Measurements from ENCODE around the gene EPHA2.
A peak's percentile ranks its signal among the peaks of the same experiment; 100 is the strongest.

The EPHA2 gene

DNA sequence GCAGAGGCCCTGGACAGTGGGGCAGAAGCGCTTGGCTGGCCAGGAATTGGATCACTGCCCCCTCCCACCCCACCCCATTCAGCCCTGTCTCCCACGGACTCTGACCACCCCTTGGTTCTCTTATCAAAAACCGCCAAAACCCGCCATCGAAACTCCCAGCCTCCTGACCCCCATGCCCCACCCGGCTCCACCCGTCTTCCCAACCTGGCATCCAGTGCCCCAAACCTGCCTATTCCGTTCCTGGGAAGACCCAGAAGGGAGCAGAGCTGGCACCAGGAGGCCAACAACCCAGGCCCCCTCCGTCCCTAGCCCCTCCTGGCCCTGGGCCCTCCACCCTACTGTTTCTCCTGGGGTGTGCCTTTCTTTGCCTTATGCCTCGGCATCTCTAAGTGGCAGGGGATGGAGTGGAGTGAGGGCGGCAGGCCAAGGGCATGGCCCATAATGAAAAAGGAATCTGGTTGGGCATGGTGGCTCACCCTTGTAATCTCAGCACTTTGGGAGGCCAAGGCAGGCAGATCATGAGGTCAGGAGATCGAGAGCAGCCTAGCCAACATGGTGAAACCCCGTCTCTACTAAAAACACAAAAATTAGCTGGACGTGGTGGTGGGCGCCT, 16.5 kb upstream of the EPHA2 start:
- TF ChIP-seq, protein P1, sequence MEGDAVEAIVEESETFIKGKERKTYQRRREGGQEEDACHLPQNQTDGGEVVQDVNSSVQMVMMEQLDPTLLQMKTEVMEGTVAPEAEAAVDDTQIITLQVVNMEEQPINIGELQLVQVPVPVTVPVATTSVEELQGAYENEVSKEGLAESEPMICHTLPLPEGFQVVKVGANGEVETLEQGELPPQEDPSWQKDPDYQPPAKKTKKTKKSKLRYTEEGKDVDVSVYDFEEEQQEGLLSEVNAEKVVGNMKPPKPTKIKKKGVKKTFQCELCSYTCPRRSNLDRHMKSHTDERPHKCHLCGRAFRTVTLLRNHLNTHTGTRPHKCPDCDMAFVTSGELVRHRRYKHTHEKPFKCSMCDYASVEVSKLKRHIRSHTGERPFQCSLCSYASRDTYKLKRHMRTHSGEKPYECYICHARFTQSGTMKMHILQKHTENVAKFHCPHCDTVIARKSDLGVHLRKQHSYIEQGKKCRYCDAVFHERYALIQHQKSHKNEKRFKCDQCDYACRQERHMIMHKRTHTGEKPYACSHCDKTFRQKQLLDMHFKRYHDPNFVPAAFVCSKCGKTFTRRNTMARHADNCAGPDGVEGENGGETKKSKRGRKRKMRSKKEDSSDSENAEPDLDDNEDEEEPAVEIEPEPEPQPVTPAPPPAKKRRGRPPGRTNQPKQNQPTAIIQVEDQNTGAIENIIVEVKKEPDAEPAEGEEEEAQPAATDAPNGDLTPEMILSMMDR (IDR thresholded peaks at IDR 0.05; ENCODE audit: low read depth, low read length): no peak

DNA sequence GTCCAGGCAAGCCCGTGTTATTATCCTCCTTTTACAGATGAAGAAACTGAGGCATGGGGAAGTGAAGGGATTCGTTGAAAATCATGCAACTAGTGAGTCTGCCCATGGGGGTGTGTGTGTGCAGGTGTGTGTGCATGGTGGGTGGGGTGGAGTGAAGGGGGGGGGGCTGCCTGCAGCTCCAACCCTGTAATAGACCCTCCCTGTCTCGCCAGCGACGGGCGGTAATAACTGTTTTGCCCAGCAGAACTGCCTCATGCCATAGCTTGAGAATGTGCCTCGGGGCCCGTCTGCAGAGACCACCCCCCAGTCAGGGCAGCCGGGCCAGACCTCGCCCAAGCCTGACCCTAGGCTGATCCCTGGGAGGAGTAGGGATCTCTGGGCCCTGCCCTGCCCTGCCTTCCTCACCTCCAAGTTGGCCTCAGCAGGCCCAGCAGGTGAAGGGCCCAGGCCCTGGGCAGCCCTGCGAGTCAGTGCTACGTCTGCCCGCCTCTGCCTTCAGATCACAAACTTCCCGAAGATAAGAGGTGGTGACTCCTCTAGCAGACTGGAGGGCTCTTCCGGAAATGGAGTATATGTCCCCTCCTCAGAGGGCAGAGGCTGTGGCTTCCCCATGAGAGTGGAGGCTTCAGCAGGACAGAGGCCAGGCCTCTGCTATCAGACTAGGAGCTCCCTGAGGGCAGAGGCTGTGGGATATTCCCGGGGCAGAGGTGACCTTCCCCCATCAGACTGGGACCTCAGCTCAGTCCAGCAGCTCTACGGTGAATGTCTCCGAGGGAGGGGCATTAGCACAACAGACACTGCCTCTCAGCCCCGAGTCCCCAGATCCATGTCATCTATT, 15.7 kb upstream of the EPHA2 start:
- TF ChIP-seq, protein P1 (IDR thresholded peaks at IDR 0.05; ENCODE audit: low read depth, low read length): no peak
- H3K4me3 ChIP-seq (ENCODE audit: low read depth, low read length): no peak overlapping the region

More for the DNA sequence above, 16.5 kb upstream of the EPHA2 start:
- no peak overlapping the region for H3K4me3 ChIP-seq (ENCODE audit: low read depth, low read length)

DNA sequence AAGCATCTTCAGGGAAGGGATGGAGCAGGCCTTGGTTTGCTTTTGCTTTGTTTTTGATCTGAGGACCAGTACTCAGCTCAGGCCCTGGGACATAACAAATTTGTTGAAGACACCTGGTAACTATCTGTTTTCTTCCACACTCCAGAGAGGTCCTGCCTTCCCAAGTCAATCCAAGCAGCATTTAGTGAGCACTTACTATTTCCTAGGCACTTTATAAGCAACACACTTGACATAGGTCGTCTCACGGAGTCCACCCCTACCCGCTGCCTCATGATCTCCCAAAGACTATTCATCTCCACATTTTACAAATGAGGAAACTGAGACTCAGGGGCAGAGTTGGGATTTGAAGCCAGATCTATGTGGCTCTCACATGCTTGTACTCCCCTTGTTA, 14.4 kb upstream of the EPHA2 start:
- TF ChIP-seq, protein P1 (IDR thresholded peaks at IDR 0.05; ENCODE audit: low read depth, low read length): no peak
- H3K4me3 ChIP-seq (ENCODE audit: low read depth, low read length): no peak overlapping the region

DNA sequence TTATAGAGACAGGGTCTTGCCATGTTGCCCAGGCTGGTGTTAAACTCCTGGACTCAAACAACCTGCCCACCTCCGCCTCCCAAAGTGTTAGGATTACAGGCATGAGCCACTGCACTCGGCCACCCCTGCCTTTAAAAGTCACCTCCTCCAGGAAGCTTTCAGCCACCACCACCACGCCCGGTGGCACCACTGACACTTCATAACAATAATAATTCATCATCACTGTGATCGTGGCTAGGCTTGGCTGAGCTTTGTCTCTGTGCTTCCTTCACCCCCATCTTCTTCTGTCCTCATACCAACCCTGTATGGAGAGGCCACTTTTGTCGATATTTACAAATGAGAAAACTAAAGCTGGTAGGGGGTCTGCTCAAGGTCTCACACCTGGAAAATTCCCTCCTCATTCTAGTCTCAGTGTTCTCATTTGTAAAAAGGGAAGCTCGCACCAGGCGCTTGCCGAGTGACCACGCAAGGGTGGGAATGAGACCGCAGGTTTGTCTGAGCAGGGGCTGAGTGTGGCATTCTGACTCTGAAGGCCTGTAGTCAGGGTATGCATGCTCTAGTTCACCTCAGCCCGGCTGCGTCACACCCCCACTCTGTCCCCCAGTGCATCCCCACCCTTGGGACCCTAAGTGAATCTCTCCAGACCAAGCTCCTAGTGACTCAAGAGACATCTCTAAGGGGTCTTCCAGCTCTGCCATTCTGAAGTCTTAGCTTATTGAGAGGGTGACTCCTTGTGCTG, 12.9 kb upstream of the EPHA2 start:
- H3K4me3 ChIP-seq (ENCODE audit: low read depth, low read length): no peak overlapping the region
- TF ChIP-seq, protein P1 (IDR thresholded peaks at IDR 0.05; ENCODE audit: low read depth, low read length): no peak

DNA sequence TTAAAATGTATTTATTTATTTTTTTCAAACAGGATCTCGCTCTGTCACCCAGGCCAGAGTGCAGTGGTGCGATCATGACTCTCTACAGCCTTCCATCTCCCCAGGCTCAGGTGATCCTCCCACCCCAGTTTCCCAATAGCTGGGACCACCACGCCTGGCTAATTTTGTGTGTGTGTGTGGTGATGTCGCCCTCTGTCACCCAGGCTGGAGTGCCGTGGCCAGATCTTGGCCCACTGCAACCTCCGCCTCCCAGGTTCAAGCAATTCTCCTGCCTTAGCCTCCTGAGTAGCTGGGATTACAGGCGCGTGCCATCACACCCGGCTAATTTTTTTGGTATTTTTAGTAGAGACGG, 12.3 kb upstream of the EPHA2 start:
- peak overlapping the region; percentile 53 for H3K4me3 ChIP-seq (ENCODE audit: low read depth, low read length)

DNA sequence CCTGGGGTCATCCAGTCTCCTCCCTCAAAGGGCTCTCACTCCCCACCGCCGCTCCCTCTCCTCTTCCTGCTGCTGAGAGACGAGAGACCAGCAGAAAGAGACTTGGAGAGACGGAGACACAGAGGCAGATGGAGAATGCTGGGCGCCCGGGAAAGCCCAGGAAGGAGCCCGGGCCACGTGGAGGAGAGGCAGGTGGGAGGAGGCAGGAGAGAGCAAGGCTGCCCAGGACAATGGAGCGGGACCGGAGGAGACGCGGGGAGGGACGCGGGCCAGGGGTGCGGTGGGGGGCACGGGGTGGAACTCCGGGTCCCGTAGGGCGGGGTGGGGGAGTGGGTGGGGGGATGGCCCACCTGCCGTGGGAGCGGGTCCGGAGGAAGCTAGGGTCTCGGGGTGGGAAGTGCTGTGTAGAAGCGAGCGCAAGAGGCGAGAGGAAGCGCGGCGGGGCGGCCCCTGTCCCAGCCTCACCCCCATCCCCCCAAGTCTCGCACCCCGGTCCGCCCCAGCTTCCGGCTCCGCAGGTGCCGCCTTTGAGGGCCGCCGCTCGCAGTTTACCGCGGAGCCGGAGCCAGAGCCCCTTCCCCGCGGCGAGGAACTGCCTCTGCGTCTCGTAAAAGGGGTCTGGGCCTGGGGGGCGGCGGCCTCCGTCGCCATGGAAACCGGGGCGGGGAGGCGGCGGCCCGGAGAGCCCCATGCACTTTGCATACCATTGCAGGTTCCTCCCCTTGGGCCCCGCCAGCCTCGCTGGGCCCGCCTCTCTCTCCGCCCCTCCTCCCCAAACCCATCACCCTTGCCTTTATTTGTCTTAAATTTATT, 11.7 kb upstream of the EPHA2 start:
- TF ChIP-seq, protein P1 (IDR thresholded peaks at IDR 0.05; ENCODE audit: low read depth, low read length): no peak
- peak overlapping the region; percentile 53 for H3K4me3 ChIP-seq (ENCODE audit: low read depth, low read length)

DNA sequence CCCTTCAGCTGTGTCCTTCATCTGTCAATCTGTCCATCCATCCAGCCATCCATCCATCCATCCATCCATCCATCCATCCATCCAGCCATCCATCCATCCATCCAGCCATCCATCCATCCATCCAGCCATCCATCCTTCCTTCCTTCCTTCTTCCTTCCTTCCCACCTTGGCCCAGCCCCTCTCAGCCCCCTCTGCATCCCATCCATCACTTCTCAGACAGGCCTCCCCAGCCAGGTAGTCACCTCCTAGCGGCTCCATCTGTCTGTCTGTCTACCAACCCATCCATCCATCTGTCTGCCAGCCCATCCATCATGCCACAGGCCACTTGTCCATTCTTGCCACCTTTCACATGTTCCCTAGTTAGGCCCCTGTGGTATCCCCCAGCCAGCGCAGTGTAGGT, 10.2 kb upstream of the EPHA2 start:
- no peak overlapping the region for H3K4me3 ChIP-seq (ENCODE audit: low read depth, low read length)
- TF ChIP-seq, protein P1 (IDR thresholded peaks at IDR 0.05; ENCODE audit: low read depth, low read length): no peak

Measured in WI38 (cell line).